Measurements from ENCODE around the gene ZFP91. TPM values are rescaled to one million over a fixed set of nuclear protein-coding genes. Genes with fewer than 3 reads are reported as not detected.
A peak's percentile ranks its signal among the peaks of the same experiment; 100 is the strongest.

ZFP91 gene
- total RNA-seq, 2 experiments from 2014 or later, result 37.2 to 38.0 TPM

- DNase-seq, result no peak
- intact Hi-C loops (cut with micrococcal nuclease), result no loop called here
- no peak overlapping the region for H3K4me3 Mint-ChIP-seq
- TF ChIP-seq CTCF (IDR thresholded peaks at IDR 0.05), result no peak
- H3K27me3 Mint-ChIP-seq, result no peaks in the 10 kb centered on the region
- no peaks in the 10 kb centered on the region for H3K9me3 Mint-ChIP-seq
- peaks cover 71% of the 10 kb centered on the region for H3K36me3 Mint-ChIP-seq (ENCODE audit: low read depth)
- ChIA-PET CTCF (no interaction called here), POLR2A (interaction anchor here (1.3 kb wide), 1 partner anchor 11 kb away, joined by 3 read pairs; no protein-coding TSS in a partner anchor)
- no peak overlapping the region for H3K27ac Mint-ChIP-seq
- H3K4me1 Mint-ChIP-seq (ENCODE audit: low read depth), result peaks cover 32% of the 10 kb centered on the region
- ATAC-seq, result no peak
These were observed 37.7 kb downstream of the ZFP91 start for GRCh38 chr11:58616594-58616993.

DNA sequence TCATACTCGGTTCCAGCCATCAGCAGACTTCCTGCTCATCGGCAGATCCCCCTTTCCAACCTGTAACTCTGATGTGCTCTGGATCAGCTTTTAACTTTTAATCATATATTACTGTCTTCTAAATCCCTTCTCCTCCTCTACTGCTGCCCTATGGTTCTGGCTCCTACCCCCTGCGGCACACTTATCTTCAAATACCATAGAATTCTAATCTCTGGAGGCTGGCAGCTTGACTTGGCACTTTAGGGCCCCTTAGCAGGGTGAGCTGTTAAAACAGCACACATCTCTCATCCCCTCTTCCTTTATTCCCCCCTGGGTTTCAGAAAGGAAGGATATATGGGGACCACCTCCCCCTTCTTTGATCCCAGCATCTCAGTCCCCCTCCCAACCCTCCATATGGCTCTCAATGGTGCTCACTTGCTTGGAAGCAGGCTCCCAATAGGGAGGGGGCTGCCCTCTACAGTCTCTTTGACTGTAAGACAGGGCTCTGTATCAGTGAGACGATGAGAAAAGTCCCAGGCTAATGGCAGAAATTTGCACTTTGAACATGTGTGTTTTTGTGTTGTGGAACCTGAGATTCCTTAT, 39.2 kb downstream of the ZFP91 start:
- no peaks in the 10 kb centered on the region for H3K9me3 Mint-ChIP-seq
- peak; percentile 67 for ATAC-seq
- no peaks in the 10 kb centered on the region for H3K27me3 Mint-ChIP-seq
- H3K4me1 Mint-ChIP-seq (ENCODE audit: low read depth), result peaks cover 32% of the 10 kb centered on the region
- intact Hi-C loops (cut with micrococcal nuclease), result no loop called here
- CTCF ChIA-PET, result interaction anchor here (0.6 to 2.7 kb wide), 11 partner anchors 10 to 99 kb away, joined by 3 to 13 read pairs (median 3); no protein-coding TSS in a partner anchor
- peak overlapping the region; percentile 27 for H3K27ac Mint-ChIP-seq
- POLR2A ChIA-PET, result interaction anchor here (1.1 to 1.3 kb wide), 2 partner anchors 10 to 44 kb away, joined by 3 read pairs; no protein-coding TSS in a partner anchor
- DNase-seq, result peak; percentile 15
- H3K4me3 Mint-ChIP-seq, result no peak overlapping the region
- peak; percentile 17 for TF ChIP-seq CTCF (IDR thresholded peaks at IDR 0.05)
- H3K36me3 Mint-ChIP-seq (ENCODE audit: low read depth), result peaks cover 71% of the 10 kb centered on the region

GRCh38 chr11:58621586-58622262, 42.9 kb downstream of the ZFP91 start:
- peaks cover 27% of the 10 kb centered on the region for H3K4me1 Mint-ChIP-seq (ENCODE audit: low read depth)
- H3K27ac Mint-ChIP-seq, result peak overlapping the region; percentile 65
- H3K4me3 Mint-ChIP-seq, result no peak overlapping the region
- DNase-seq, result no peak
- H3K36me3 Mint-ChIP-seq (ENCODE audit: low read depth), result peaks cover 63% of the 10 kb centered on the region
- ChIA-PET CTCF (interaction anchor here (0.9 to 2.7 kb wide), 4 partner anchors 9 to 54 kb away, joined by 3 to 13 read pairs (median 6); no protein-coding TSS in a partner anchor), POLR2A (interaction anchor here (0.6 to 1.3 kb wide), 3 partner anchors 29 to 54 kb away, joined by 3 to 4 read pairs (median 3); no protein-coding TSS in a partner anchor)
- H3K9me3 Mint-ChIP-seq, result no peaks in the 10 kb centered on the region
- no peak for TF ChIP-seq CTCF (IDR thresholded peaks at IDR 0.05)
- intact Hi-C loops (cut with micrococcal nuclease), result loop anchor here (5.0 kb wide), 1 partner anchor 44 kb away; the partner anchor contains the start of genes LPXN and ZFP91
- peak; percentile 61 for ATAC-seq
- no peaks in the 10 kb centered on the region for H3K27me3 Mint-ChIP-seq

DNA sequence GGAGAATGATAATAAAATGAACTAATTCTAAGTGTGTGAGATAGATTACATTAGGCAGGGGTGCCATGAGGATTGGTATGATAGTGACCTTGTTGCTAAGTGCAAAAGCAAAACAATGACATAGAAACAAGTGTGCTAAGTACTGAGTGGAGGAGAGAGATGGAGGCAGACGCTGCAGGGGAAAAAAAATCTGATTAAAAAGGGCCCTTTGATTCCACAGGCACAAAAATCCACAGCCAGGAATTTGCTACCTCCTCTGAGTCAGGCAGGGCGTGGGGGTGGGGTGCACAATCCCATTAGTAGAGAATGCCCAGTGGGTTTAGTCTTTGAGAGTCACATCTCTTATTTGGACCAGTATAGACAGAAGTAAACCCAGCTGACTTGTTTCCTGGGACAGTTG, 43.5 kb downstream of the ZFP91 start, which contains the start of gene CNTF:
Gene CNTF, plus strand, starts transcription at position 322 of the 400 bp plus-strand sequence. CDS start 88 bp downstream, outside the sequence.
- CTCF ChIA-PET, result interaction anchor here (1.3 to 2.7 kb wide), 2 partner anchors 8 to 55 kb away, joined by 10 to 13 read pairs; no protein-coding TSS in a partner anchor
- H3K4me3 Mint-ChIP-seq, result no peak within 1 kb of the TSS
- H3K36me3 Mint-ChIP-seq (ENCODE audit: low read depth), result peaks cover 59% of the 10 kb centered on the region
- H3K27me3 Mint-ChIP-seq, result no peaks in the 10 kb centered on the region
- peaks cover 31% of the 10 kb centered on the region for H3K4me1 Mint-ChIP-seq (ENCODE audit: low read depth)
- H3K27ac Mint-ChIP-seq, result peak within 1 kb of the TSS; percentile 65
- no peaks in the 10 kb centered on the region for H3K9me3 Mint-ChIP-seq
- TF ChIP-seq CTCF (IDR thresholded peaks at IDR 0.05), result no peak
- ATAC-seq (no peak), DNase-seq (no peak)
- POLR2A ChIA-PET, result interaction anchor here (0.6 to 1.3 kb wide), 3 partner anchors 30 to 55 kb away, joined by 3 to 4 read pairs (median 3); no protein-coding TSS in a partner anchor
- intact Hi-C loops (cut with micrococcal nuclease), result loop anchor here (5.0 kb wide), 1 partner anchor 45 kb away; the partner anchor contains the start of genes LPXN and ZFP91

All from activated CD8-positive, alpha-beta T cell treated with anti-CD3 and anti-CD28 coated beads for 36 hours (primary cell).